Endothelial cell of umbilical vein (primary cell): ENCODE data around the gene AQP2. TPM values are rescaled to one million over a fixed set of nuclear protein-coding genes. Genes with fewer than 3 reads are reported as not detected.

ENCODE experiments used
- BruUV-seq: library from RNA; stranded (reverse); fragments of 400-500 nt; replicated peaks from 2 replicates; lab custom pipeline; 2021; lab: Mats Ljungman, UMichigan
- CTCF ChIA-PET: fragments of 300-600, 350-600 bp; sonication (Branson Sonifier 250); formaldehyde crosslinking; loops from one replicate; lab custom pipeline; 2021; ENCODE audit warnings: antibody characterized with exemption, inconsistent platforms; lab: Charles Lee
- POLR2A ChIA-PET: fragments of 300-600, 350-600 bp; sonication (Branson Sonifier 250); formaldehyde crosslinking; loops from one replicate; lab custom pipeline; 2021; ENCODE audit warnings: antibody characterized with exemption, inconsistent platforms; lab: Charles Lee
- DNase-seq: peaks from one replicate; pipeline ENCODE4 v3.0.0-alpha.2; 2011; ENCODE audit warnings: low read depth, low spot score
- FAIRE-seq: peaks from 2 replicates; lab custom pipeline; 2011; peaks lifted over from hg19 to GRCh38; lab: Jason Lieb, UNC
- H2AFZ ChIP-seq: 2 replicates; pipeline ENCODE4 v1.6.0; 2012; ENCODE audit warnings: low read depth, low read length, control low read depth, inconsistent platforms
- H3K27ac ChIP-seq: 2 replicates; pipeline ENCODE4 v1.5.1; 2011; ENCODE audit warnings: low read depth, mild to moderate bottlenecking, control low read depth, low read length, moderate library complexity; ENCODE audit not compliant: insufficient read depth
- H3K27me3 ChIP-seq, 2 experiments: 2 replicates each; pipeline versions ENCODE4 v1.6.0 to v1.6.1; 2011; ENCODE audit warnings: low read length in 2 of 2, mixed read lengths in 1 of 2; ENCODE audit not compliant: control insufficient read depth in 2 of 2, insufficient read depth in 2 of 2
- H3K36me3 ChIP-seq, 2 experiments: 2 replicates in 1 of 2; 3 replicates in 1 of 2; pipeline ENCODE4 v1.5.1; 2011; ENCODE audit warnings: low read length in 2 of 2, mild to moderate bottlenecking in 1 of 2, moderate library complexity in 1 of 2; ENCODE audit not compliant: control insufficient read depth in 2 of 2, insufficient read depth in 2 of 2; ENCODE audit errors: extremely low read depth in 1 of 2
- H3K4me1 ChIP-seq: 3 replicates; pipeline ENCODE4 v1.5.1; 2011; ENCODE audit warnings: mild to moderate bottlenecking, low read length; ENCODE audit not compliant: control insufficient read depth, insufficient read depth; ENCODE audit errors: extremely low read depth
- H3K4me2 ChIP-seq: 2 replicates; pipeline ENCODE4 v1.6.1; 2011; ENCODE audit warnings: low read length, control low read depth, mixed read lengths; ENCODE audit not compliant: insufficient read depth
- H3K4me3 ChIP-seq, 3 experiments: fragments of 200-600 bp in 1 of 3; sonication (generic), shearing (Covaris generic) in 1 of 3; replicated peaks in 1 of 3; 2 replicates each; pipeline ENCODE4 v1.5.1; 2011 to 2016; ENCODE audit warnings: control low read depth in 3 of 3, low read length in 3 of 3, mild to moderate bottlenecking in 2 of 3, inconsistent platforms in 1 of 3, low read depth in 1 of 3, moderate library complexity in 1 of 3; ENCODE audit not compliant: insufficient read depth in 1 of 3
- H3K79me2 ChIP-seq: 2 replicates; pipeline ENCODE4 v1.6.0; 2012; ENCODE audit warnings: low read length, inconsistent platforms; ENCODE audit not compliant: control insufficient read depth, insufficient read depth
- H3K9ac ChIP-seq: replicated peaks from 2 replicates; pipeline ENCODE3; 2011; ENCODE audit warnings: low read length, control low read depth; ENCODE audit not compliant: insufficient read depth; ENCODE audit errors: extremely low read depth
- H3K9me1 ChIP-seq: replicated peaks from 3 replicates; pipeline ENCODE4 v1.6.0; 2011; ENCODE audit warnings: mild to moderate bottlenecking, low read length; ENCODE audit not compliant: control insufficient read depth, insufficient read depth; ENCODE audit errors: extremely low read depth
- H3K9me3 ChIP-seq: replicated peaks from 2 replicates; pipeline ENCODE4 v1.5.1; 2012; ENCODE audit warnings: low read length, inconsistent platforms; ENCODE audit not compliant: control insufficient read depth, insufficient read depth
- H4K20me1 ChIP-seq: replicated peaks from 2 replicates; pipeline ENCODE3; 2011; ENCODE audit warnings: mild to moderate bottlenecking, low read length; ENCODE audit not compliant: control insufficient read depth, insufficient read depth; ENCODE audit errors: extremely low read depth
- CTCF ChIP-seq, 2 donors: IDR thresholded peaks; 1 replicate in 1 of 2; 2 replicates in 1 of 2; pipeline ENCODE4 v1.5.1; 2011; ENCODE audit warnings: low read length in 2 of 2, mild to moderate bottlenecking in 2 of 2, moderate library complexity in 2 of 2, control low read depth in 1 of 2, inconsistent platforms in 1 of 2, low read depth in 1 of 2; ENCODE audit not compliant: insufficient read depth in 1 of 2; ENCODE audit errors: extremely low read depth in 1 of 2
- EZH2 ChIP-seq: IDR thresholded peaks from 2 replicates; pipeline ENCODE4 v1.6.1; 2012; ENCODE audit warnings: borderline replicate concordance, low read depth, mild to moderate bottlenecking, moderate library complexity, low read length, inconsistent platforms; ENCODE audit not compliant: severe bottlenecking
- GATA2 ChIP-seq: IDR thresholded peaks from 2 replicates; pipeline ENCODE4 v1.7.0; 2011; ENCODE audit warnings: low read depth, mild to moderate bottlenecking, moderate library complexity, mixed read lengths, low read length; ENCODE audit not compliant: insufficient read length, insufficient read depth
- JUN ChIP-seq: IDR thresholded peaks from 2 replicates; pipeline ENCODE4 v1.6.1; 2011; ENCODE audit warnings: borderline replicate concordance, low read depth; ENCODE audit not compliant: insufficient read length, insufficient read depth
- POLR2A ChIP-seq: IDR thresholded peaks from 2 replicates; pipeline ENCODE4 v1.6.1; 2012; ENCODE audit warnings: low read depth, mild to moderate bottlenecking, control low read depth, low read length
- dilution Hi-C: fragments of 300-500 bp; cut with MboI; formaldehyde crosslinking; loops from one replicate; pipeline ENCODE4 v1.15.0; 2019; ENCODE audit warnings: low sequenced_read_pairs; ENCODE audit not compliant: extremely low pct_ligation_motif_present
- intact Hi-C: fragments of 100-400 bp; cut with micrococcal nuclease; formaldehyde crosslinking; loops from one replicate; pipeline ENCODE4 v1.10.0; 2022
- polyA plus RNA-seq, 4 experiments: library from polyadenylated mRNA; depleted of rRNA in 3 of 4; stranded (reverse) in 3 of 4; unstranded in 1 of 4; fragments of >200 nt; gene quantifications; 2 replicates each; pipeline versions ENCODE4 v1.2.1 to v1.2.3, GENCODE V29; 2011 to 2012; ENCODE audit warnings: missing spikeins in 1 of 4
- total RNA-seq: library from RNA; stranded (reverse); gene quantifications from 2 replicates; pipeline ENCODE4 v1.2.3, GENCODE V29; 2021

The AQP2 gene
- total and polyA plus RNA-seq, 2 donors (not counting 3 experiments of a cell fraction or from before 2014, with no cell fraction given) = not detected

- Histone ChIP-seq H3K4me2 (no peak overlapping the region), H3K9me1 (no peaks in the 10 kb centered on the region), H3K36me3 (peaks cover 0 to 3% of the 10 kb centered on the region in 2 experiments), H3K27me3 (no peaks in the 10 kb centered on the region), H3K4me3 (no peak overlapping the region), H4K20me1 (peaks cover 2% of the 10 kb centered on the region), H3K9ac (no peak overlapping the region), H3K4me1 (peaks cover 3% of the 10 kb centered on the region), H2AFZ (no peak overlapping the region), H3K27ac (no peak overlapping the region), H3K9me3 (no peaks in the 10 kb centered on the region), H3K79me2 (peaks cover 24% of the 10 kb centered on the region)
- FAIRE-seq (no peak), DNase-seq (no peak)
- dilution Hi-C loops = no loop called here
- POLR2A ChIA-PET = no interaction called here
- intact Hi-C loops = no loop called here
- no TSS peak for BruUV-seq
- CTCF ChIA-PET = interaction anchor here (1.1 to 4.1 kb wide), 6 partner anchors 10 to 40 kb away, joined by 3 to 17 read pairs (median 10); partner anchors contain the start of gene RACGAP1
- TF ChIP-seq JUN (no peak), GATA2 (no peak), POLR2A (no peak), EZH2 (no peak), CTCF (IDR thresholded peaks at IDR 0.05; ENCODE audit: extremely low read depth in 1 of 2, insufficient read depth in 1 of 2, low read depth in 1 of 2, low read length in 2 of 2) (no peak)
Observed at GRCh38 chr12:50006280-50006679, 55.7 kb downstream of the AQP2 start.
